Glomerular visceral epithelial cell (primary cell): ENCODE measurements around the gene MYDGF.
"Not testable (repeated sequence)": the region's sequence is repeated elsewhere in the genome, so short reads cannot be mapped to it uniquely, and the experiment has no call there.

Experiments used
- DNase-seq: peaks from one replicate; pipeline ENCODE4 v3.0.0-alpha.2; 2016; ENCODE audit errors: extremely low spot score

The MYDGF gene

GRCh38 chr19:4699826-4700692 lies 29.9 kb upstream of the MYDGF start:
- DNase-seq, result no peak

GRCh38 chr19:4697304-4697703 lies 27.2 kb upstream of the MYDGF start:
- no peak for DNase-seq

DNA sequence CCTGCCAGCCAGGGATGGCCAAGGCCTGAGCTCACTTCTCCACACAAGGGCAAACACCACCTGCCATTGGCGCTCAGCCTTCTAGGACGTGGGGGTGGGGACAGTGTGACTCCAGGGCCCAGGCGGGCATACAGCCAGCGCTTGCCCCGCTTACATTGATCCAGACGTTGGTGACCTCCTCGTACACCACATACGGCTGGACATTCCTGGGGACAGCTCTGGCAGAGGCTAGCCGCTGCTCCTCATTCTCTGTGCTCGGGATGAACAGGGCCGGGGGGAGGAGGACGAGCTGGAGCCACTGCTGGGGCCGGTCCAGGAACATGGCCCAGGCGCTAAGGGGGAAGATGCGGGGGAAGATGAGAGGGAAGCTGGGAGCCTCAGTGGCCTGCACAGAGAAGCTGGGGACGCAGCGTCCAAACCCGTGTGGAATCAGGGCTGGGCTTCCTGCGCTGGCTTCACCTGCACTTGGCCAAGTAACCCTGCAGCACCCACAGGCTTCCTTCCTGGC lies 25.1 kb upstream of the MYDGF start:
- no peak for DNase-seq

DNA sequence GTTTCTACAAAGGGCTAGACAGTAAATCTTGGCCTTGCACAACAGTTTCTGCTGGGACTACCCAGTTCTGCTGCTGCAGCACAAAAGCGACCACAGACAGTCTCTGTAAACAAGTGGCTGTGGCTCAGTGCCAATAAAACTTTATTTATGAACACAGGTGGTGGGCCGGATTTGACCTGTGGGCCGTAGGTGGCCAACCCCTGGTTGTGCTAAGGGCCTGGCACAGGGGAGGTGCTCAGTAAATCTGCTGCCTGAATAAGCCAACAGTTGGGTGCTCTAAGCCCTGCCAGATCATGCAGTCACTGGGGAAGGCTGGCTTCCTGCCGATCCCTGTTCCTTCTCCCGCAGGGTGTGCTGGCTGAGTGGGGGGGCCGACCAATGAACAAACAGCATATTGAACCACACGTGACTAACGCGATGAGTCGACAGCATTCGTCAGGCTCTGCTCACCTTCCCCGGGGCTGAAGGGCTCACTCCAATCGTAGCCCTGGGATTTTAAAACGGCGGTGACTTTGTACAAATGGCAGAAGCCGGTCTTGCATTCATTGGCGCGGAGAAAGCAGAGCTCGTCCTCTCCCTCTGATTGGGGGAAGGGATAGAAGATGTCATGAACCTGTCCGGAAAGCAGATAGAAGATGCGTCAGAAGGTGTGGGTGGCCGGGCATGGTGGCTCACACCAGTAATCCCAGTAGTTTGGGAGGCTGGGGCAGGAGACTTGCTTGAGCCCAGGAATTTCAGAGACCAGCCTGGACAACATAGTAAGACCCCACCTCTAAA lies 24.3 kb upstream of the MYDGF start:
- DNase-seq, result peak; percentile 94

- DNase-seq, result no peak
These were observed 23.5 kb upstream of the MYDGF start for GRCh38 chr19:4693471-4694121.

- DNase-seq, result no peak
These were observed 22.9 kb upstream of the MYDGF start for GRCh38 chr19:4693078-4693350.

- DNase-seq, result no peak
These were observed 22.3 kb upstream of the MYDGF start for GRCh38 chr19:4692251-4693077.

DNA sequence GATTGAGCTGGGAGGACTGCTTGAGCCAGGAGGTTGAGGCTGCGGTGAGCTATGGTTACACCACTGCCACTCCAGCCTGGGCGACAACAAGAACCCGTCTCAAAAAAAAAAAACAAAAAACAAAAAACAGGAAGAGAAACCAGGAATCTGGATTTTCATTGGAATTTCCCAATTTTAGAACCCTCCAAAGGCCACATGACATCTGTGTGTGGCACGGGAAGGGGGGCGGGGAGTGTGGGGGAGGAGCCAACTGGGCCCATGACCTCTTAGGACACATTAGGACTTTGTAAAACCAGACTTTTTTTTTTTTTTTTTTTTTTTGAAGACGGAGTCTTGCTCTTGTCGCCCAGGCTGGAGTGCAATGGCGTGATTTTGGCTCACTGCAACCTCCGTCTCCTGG lies 21.2 kb upstream of the MYDGF start:
- DNase-seq, result no peak

- no peak for DNase-seq
These were observed 20.2 kb upstream of the MYDGF start for GRCh38 chr19:4690361-4690760.

DNA sequence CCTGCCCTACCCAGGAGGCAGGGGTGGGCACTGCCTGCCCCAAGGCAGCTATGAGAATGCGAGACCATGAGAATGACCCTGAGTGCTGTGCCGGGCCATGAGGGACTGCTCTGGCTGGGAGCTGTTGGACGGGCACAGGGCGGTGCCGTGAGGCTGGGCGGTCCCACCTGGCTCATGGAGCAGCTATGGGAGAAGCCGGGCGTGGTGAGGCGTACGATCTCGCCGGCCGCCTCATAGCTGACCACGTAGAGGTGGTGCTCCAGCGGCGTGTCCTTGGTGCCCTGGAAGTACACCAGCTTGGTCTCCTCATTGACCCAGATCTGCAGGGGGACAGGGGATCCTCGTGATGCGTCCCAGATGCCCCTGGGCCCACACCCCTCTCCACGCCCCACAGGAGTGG lies 19.3 kb upstream of the MYDGF start:
- no peak for DNase-seq

DNA sequence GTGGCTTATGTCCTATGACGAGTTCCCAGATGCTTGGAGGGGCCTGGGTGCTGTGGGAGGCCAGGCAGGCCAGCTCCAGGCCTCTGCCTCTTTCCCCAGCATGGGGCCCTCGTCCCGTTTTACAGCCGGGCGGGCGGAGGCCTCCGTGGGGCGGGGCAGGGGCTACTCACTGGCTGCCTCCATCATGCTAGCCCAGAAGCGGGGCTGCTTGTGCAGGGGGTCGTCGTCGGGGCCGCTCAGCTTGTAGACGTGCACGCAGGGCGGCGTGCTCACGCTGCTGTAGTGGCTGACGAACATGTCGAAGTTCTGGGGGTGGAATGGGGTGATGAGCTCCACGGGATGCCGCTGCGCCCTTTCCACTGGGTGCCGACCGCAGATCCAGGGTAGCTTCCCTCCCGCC lies 18.4 kb upstream of the MYDGF start:
- no peak for DNase-seq

GRCh38 chr19:4687396-4687795 lies 17.3 kb upstream of the MYDGF start:
- no peak for DNase-seq

DNA sequence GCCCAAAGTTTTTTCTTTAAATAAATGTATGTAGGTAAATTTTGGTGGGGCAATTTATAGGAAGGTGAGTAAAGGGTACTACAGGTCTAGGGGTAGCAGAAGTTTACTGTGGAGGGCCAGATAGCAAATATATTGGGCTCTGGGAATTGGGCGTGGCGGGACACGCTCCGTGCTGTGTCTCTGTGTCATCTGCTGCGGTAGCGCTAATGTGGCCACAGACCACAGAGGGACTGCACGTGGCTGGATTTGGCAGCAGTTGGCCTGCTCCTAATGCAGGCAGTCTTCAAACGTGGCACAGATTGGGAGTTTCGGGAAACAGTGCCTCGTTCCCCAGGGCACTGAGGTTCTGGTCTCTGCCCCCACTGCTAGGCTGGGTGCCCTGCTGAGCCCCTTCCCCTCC lies 16.6 kb upstream of the MYDGF start:
- DNase-seq, result no peak

- no peak for DNase-seq
These were observed 14.4 kb upstream of the MYDGF start for GRCh38 chr19:4684312-4685095.

DNA sequence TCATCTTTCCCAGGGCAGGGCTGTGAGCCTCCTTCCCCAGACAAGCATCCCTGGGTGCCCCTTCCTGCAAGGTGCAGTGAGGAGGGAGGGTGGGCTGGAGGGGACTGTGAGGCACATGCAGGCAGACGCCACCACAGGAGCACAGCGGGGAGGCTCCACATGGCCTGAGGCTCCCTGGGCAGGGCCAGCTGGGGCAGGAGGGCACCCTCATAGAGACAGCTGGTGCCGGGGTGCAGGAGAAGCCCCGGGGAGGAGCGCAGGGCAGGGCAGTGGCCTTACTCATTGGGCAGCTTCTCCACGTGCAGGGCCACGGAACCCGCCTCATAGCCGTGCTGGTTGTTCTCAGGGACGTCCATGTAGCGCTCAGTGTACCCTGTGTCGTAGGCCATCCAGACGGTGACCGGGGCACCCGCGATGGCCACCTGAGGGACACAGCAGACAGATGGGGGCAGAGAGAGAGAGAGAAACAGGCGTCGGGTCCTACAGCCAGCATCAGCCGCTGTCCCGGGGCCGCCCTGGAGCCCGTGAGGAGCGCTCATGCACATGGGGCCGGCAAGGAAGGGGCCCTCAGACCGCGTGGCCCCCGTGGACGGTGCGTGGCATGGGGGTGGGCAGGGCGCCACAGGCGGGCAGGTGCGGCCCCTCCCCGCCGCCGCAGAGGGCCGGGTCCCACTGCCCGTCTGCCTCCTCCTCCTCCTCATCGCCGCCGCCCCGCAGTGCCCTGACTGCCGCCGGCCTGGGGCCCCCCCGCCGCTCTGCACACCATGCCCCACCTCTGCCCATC lies 12.5 kb upstream of the MYDGF start:
- no peak for DNase-seq

DNA sequence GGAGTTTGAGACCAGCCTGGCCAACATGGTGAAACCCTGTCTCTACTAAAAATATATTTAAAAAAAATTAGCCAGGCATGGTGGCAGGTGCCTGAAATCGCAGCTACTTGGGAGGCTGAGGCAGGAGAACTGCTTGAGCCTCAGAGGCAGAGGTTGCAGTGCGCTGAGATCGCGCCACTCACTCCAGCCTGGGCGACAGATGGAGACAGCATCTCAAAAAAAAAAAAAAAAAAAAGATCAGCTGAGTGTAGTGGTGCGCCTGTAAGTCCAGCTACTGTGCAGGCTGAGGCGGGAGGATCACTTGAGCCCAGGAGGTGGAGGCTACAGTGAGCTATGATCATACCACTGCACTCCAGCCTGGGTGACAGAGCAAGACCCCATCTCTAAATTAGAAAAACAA lies 9.9 kb upstream of the MYDGF start:
- DNase-seq, result not testable (repeated sequence)

GRCh38 chr19:4678881-4679790 lies 9.0 kb upstream of the MYDGF start:
- no peak for DNase-seq

DNA sequence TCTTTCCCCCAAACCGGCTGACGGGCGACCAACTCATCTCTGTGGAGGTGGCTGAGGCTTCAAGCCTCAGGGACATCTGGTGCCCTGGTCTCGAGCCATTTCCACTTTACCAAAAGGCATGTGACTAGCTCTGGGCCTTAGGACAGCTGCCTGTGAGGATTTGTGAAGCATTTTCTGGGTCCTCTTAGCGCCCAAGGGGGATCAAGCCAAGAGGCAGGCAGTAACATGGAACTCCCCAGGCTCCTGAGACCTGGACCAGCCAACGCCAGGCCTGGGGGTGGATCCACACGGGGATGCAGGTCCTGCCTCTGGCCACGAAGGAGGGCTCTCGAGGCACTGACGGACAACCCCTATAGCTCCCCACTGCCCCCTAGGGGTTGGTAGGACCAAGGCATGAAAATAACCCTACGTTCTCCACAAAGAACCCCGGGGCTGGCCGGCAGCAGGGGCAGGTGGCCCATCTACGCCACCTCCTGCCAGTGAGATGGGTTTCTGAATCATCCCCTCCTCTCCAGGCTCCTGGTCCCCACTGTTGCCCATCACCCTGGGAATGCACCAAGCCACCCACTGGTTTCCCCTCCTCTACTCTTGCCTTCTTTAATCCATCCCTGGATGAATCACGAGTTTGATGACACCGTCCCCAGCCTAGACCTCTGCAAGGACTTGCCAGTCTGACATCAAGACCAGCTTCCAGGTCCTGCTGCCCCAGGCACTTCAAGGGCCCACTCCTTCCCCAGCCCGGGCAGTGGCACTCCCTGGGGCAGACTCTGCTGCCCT lies 7.0 kb upstream of the MYDGF start:
- DNase-seq, result peak; percentile 34
